Measurements from ENCODE around the gene ZSWIM1. TPM values are rescaled to one million over a fixed set of nuclear protein-coding genes. Genes with fewer than 3 reads are reported as not detected.
A peak's percentile ranks its signal among the peaks of the same experiment; 100 is the strongest.

ZSWIM1 gene
- total and polyA plus RNA-seq, 2 of the 13 experiments (the other 11 are each of a cell fraction or from before 2014, with no cell fraction given): 9.5 to 11.7 TPM

DNA sequence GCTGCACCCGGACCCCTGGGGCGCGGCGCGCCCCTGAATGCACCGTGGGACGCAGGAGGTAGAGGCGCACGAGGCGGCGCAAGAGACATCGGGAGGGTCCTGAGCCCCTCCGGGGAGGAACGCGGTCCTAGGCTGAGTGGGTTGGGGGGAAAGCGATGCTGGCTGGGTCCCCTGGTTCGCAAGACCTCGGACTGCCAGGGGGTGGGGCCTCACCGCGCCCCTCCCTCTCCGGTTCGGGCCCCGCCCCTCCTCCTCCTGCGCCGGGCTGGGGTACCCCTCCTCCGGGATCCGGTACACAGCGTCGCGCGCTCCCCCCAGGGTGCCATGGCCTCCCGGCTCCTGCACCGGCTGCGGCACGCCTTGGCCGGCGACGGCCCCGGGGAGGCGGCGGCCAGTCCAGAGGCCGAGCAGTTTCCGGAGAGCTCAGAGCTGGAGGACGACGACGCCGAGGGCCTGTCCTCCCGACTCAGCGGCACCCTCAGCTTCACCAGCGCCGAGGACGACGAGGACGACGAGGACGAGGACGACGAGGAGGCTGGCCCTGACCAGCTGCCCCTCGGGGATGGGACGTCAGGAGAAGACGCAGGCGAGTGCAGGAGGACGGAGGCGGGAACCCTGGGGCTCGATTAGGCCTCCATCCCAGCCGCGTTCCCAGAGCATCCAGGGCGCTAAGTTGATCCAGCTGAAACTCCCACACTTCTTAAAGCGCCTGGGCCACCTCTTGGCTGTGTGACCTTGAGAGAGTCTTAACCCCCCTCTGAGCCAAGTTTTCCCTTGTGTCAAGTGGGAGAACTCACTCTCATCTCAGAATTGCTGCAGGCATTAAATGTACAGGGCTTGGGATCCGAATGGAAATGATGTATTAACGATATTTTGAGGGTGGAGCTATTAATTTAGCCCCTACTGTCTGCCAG lies 46.9 kb upstream of the ZSWIM1 start (continued):
- TF ChIP-seq HNRNPLL (IDR thresholded peaks at IDR 0.05; ENCODE audit: low read depth, low read length, poor library complexity, severe bottlenecking) (peak; percentile 40), ZNF510 (CRISPR knock-in tag; IDR thresholded peaks at IDR 0.05; ENCODE audit: low read depth) (peak; percentile 58; the same call in 1 of the 2 replicates), ZFP62 (CRISPR knock-in tag; IDR thresholded peaks at IDR 0.05) (no peak), SNRNP70 (IDR thresholded peaks at IDR 0.05; ENCODE audit: low read depth, low read length) (no peak), SMYD3 (CRISPR knock-in tag; IDR thresholded peaks at IDR 0.05) (no peak), IKZF1 (IDR thresholded peaks at IDR 0.05) (no peak), RXRA (CRISPR knock-in tag; IDR thresholded peaks at IDR 0.05) (peak; percentile 50; the same call in 1 of the 2 replicates), ZNF124 (CRISPR knock-in tag; IDR thresholded peaks at IDR 0.05) (no peak; the same call in 1 of the 2 replicates), KLF9 (CRISPR knock-in tag; IDR thresholded peaks at IDR 0.05; ENCODE audit: low read depth) (no peak), ZNF207 (IDR thresholded peaks at IDR 0.05; ENCODE audit: borderline replicate concordance) (no peak), PCBP2 (optimal IDR thresholded peaks at IDR 0.05; ENCODE audit: low read depth, low read length, poor library complexity, severe bottlenecking) (no peak), ZNF619 (CRISPR knock-in tag; IDR thresholded peaks at IDR 0.05) (no peak; the same call in 1 of the 2 replicates), MXD1 (CRISPR knock-in tag; IDR thresholded peaks at IDR 0.05) (peak; percentile 77; the same call in 1 of the 2 replicates), KDM2A (CRISPR knock-in tag; IDR thresholded peaks at IDR 0.05; ENCODE audit: borderline replicate concordance, low read depth) (peak; percentile 80), MLLT10 (CRISPR knock-in tag; IDR thresholded peaks at IDR 0.05) (no peak), HOXA5 (CRISPR knock-in tag; IDR thresholded peaks at IDR 0.05) (peak; percentile 48; the same call in 1 of the 2 replicates), MTF1 (CRISPR knock-in tag; IDR thresholded peaks at IDR 0.05) (no peak), ZBTB38 (CRISPR knock-in tag; IDR thresholded peaks at IDR 0.05) (peak; percentile 88)
- TF ChIP-seq, protein P1, sequence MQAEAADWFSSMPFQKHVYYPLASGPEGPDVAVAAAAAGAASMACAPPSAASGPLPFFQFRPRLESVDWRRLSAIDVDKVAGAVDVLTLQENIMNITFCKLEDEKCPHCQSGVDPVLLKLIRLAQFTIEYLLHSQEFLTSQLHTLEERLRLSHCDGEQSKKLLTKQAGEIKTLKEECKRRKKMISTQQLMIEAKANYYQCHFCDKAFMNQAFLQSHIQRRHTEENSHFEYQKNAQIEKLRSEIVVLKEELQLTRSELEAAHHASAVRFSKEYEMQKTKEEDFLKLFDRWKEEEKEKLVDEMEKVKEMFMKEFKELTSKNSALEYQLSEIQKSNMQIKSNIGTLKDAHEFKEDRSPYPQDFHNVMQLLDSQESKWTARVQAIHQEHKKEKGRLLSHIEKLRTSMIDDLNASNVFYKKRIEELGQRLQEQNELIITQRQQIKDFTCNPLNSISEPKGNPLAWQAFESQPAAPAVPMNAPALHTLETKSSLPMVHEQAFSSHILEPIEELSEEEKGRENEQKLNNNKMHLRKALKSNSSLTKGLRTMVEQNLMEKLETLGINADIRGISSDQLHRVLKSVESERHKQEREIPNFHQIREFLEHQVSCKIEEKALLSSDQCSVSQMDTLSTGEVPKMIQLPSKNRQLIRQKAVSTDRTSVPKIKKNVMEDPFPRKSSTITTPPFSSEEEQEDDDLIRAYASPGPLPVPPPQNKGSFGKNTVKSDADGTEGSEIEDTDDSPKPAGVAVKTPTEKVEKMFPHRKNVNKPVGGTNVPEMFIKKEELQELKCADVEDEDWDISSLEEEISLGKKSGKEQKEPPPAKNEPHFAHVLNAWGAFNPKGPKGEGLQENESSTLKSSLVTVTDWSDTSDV (CRISPR knock-in tag; IDR thresholded peaks at IDR 0.05): no peak
- TF ChIP-seq, protein P2, sequence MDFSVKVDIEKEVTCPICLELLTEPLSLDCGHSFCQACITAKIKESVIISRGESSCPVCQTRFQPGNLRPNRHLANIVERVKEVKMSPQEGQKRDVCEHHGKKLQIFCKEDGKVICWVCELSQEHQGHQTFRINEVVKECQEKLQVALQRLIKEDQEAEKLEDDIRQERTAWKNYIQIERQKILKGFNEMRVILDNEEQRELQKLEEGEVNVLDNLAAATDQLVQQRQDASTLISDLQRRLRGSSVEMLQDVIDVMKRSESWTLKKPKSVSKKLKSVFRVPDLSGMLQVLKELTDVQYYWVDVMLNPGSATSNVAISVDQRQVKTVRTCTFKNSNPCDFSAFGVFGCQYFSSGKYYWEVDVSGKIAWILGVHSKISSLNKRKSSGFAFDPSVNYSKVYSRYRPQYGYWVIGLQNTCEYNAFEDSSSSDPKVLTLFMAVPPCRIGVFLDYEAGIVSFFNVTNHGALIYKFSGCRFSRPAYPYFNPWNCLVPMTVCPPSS (IDR thresholded peaks at IDR 0.05): no peak
- TF ChIP-seq, protein P3, sequence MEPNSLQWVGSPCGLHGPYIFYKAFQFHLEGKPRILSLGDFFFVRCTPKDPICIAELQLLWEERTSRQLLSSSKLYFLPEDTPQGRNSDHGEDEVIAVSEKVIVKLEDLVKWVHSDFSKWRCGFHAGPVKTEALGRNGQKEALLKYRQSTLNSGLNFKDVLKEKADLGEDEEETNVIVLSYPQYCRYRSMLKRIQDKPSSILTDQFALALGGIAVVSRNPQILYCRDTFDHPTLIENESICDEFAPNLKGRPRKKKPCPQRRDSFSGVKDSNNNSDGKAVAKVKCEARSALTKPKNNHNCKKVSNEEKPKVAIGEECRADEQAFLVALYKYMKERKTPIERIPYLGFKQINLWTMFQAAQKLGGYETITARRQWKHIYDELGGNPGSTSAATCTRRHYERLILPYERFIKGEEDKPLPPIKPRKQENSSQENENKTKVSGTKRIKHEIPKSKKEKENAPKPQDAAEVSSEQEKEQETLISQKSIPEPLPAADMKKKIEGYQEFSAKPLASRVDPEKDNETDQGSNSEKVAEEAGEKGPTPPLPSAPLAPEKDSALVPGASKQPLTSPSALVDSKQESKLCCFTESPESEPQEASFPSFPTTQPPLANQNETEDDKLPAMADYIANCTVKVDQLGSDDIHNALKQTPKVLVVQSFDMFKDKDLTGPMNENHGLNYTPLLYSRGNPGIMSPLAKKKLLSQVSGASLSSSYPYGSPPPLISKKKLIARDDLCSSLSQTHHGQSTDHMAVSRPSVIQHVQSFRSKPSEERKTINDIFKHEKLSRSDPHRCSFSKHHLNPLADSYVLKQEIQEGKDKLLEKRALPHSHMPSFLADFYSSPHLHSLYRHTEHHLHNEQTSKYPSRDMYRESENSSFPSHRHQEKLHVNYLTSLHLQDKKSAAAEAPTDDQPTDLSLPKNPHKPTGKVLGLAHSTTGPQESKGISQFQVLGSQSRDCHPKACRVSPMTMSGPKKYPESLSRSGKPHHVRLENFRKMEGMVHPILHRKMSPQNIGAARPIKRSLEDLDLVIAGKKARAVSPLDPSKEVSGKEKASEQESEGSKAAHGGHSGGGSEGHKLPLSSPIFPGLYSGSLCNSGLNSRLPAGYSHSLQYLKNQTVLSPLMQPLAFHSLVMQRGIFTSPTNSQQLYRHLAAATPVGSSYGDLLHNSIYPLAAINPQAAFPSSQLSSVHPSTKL (CRISPR knock-in tag; IDR thresholded peaks at IDR 0.05): no peak
- TF ChIP-seq, protein P4, sequence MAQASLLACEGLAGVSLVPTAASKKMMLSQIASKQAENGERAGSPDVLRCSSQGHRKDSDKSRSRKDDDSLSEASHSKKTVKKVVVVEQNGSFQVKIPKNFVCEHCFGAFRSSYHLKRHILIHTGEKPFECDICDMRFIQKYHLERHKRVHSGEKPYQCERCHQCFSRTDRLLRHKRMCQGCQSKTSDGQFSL (CRISPR knock-in tag; IDR thresholded peaks at IDR 0.05): peak; percentile 60
